OCI-LY1 (cell line): ENCODE data around the gene PRSS53.

Source experiments
- H2AFZ ChIP-seq: fragments of 200-600 bp; sonication (generic), shearing (Covaris generic); 2 replicates; pipeline ENCODE4 v1.6.0; 2014; ENCODE audit warnings: antibody characterized with exemption, mild to moderate bottlenecking, low read length
- H3F3A ChIP-seq: fragments of 200-600 bp; sonication (generic), shearing (Covaris generic); 2 replicates; pipeline ENCODE4 v1.6.0; 2014; ENCODE audit warnings: mild to moderate bottlenecking, antibody characterized with exemption, low read length, moderate library complexity; ENCODE audit not compliant: insufficient read depth
- H3K27ac ChIP-seq: fragments of 200-600 bp; sonication (generic); 2 replicates; pipeline ENCODE4 v1.5.1; 2014; ENCODE audit warnings: low read length, mixed run types, mild to moderate bottlenecking, low read depth; ENCODE audit not compliant: poor library complexity, severe bottlenecking
- H3K27me3 ChIP-seq: fragments of 200-600 bp; sonication (generic); 2 replicates; pipeline ENCODE4 v1.6.0; 2014; ENCODE audit warnings: antibody characterized with exemption, mild to moderate bottlenecking, low read length, moderate library complexity; ENCODE audit not compliant: insufficient read depth
- H3K36me3 ChIP-seq: fragments of 200-600 bp; sonication (generic); 2 replicates; pipeline ENCODE4 v1.6.1; 2014; ENCODE audit warnings: mild to moderate bottlenecking, antibody characterized with exemption, low read length, moderate library complexity, mixed read lengths; ENCODE audit not compliant: insufficient read depth
- H3K4me1 ChIP-seq: fragments of 200-600 bp; sonication (generic); 2 replicates; pipeline ENCODE4 v1.5.1; 2014; ENCODE audit warnings: mild to moderate bottlenecking, low read length, moderate library complexity; ENCODE audit not compliant: insufficient read depth, severe bottlenecking
- H3K4me2 ChIP-seq: fragments of 200-600 bp; sonication (generic), shearing (Covaris generic); 2 replicates; pipeline ENCODE4 v1.6.1; 2014; ENCODE audit warnings: low read length
- H3K4me3 ChIP-seq: fragments of 200-600 bp; sonication (generic); 2 replicates; pipeline ENCODE4 v1.5.1; 2014; ENCODE audit warnings: low read length, low read depth, mild to moderate bottlenecking, mixed read lengths; ENCODE audit not compliant: poor library complexity, severe bottlenecking
- H3K79me2 ChIP-seq: fragments of 200-600 bp; shearing (Covaris generic); 2 replicates; pipeline ENCODE4 v1.6.1; 2016; ENCODE audit warnings: mixed run types, low read length, mixed read lengths; ENCODE audit not compliant: insufficient read depth
- H3K9ac ChIP-seq: fragments of 200-600 bp; sonication (generic), shearing (Covaris generic); 2 replicates; pipeline ENCODE4 v1.6.1; 2014; ENCODE audit warnings: mild to moderate bottlenecking, low read length, mixed read lengths
- H3K9me2 ChIP-seq: fragments of 200-600 bp; sonication (generic), shearing (Covaris generic); 2 replicates; pipeline ENCODE4 v1.6.1; 2014; ENCODE audit warnings: low read depth, mild to moderate bottlenecking, low read length, mixed read lengths
- H3K9me3 ChIP-seq: fragments of 200-600 bp; shearing (Covaris generic); 2 replicates; pipeline ENCODE4 v1.6.1; 2014; ENCODE audit warnings: low read length, mixed read lengths
- H4K20me1 ChIP-seq: fragments of 200-600 bp; sonication (generic), shearing (Covaris generic); 2 replicates; pipeline ENCODE4 v1.6.0; 2016; ENCODE audit warnings: mild to moderate bottlenecking, low read length; ENCODE audit not compliant: insufficient read depth
- CTCF ChIP-seq: fragments of 200-600 bp; sonication (generic), shearing (Covaris generic); IDR thresholded peaks from 2 replicates; pipeline ENCODE4 v1.5.1; 2017; ENCODE audit warnings: mild to moderate bottlenecking, antibody characterized with exemption, low read length, moderate library complexity, mixed read lengths
- EZH2 ChIP-seq: fragments of 200-600 bp; sonication (generic), shearing (Covaris generic); IDR thresholded peaks from 2 replicates; pipeline ENCODE4 v1.8.0; 2017; ENCODE audit warnings: borderline replicate concordance, mixed run types, mild to moderate bottlenecking, antibody characterized with exemption, low read length, moderate library complexity, mixed read lengths

PRSS53 gene

GRCh38 chr16:31052114-31052513 lies 36.6 kb downstream of the PRSS53 start:
- Histone ChIP-seq H3K36me3 (no peaks in the 10 kb centered on the region; the same call in 1 of the 2 replicates), H3K9me3 (no peaks in the 10 kb centered on the region), H3K79me2 (no peaks in the 10 kb centered on the region), H3K9ac (no peak overlapping the region), H3K27ac (no peak overlapping the region), H2AFZ (no peak overlapping the region), H4K20me1 (no peaks in the 10 kb centered on the region), H3K4me3 (no peak overlapping the region), H3K4me2 (no peak overlapping the region), H3K4me1 (no peaks in the 10 kb centered on the region), H3K9me2 (no peaks in the 10 kb centered on the region), H3F3A (no peaks in the 10 kb centered on the region), H3K27me3 (no peaks in the 10 kb centered on the region)
- TF ChIP-seq EZH2, result no peak
- no peak for TF ChIP-seq CTCF

GRCh38 chr16:31050280-31051030 lies 38.3 kb downstream of the PRSS53 start:
- no peak overlapping the region for H2AFZ ChIP-seq
- no peak overlapping the region for H3K9ac ChIP-seq
- H3K36me3 ChIP-seq, result no peaks in the 10 kb centered on the region; the same call in 1 of the 2 replicates
- no peaks in the 10 kb centered on the region for H3K9me2 ChIP-seq
- H3K4me2 ChIP-seq, result no peak overlapping the region
- no peak for TF ChIP-seq CTCF
- TF ChIP-seq EZH2, result no peak
- H3K9me3 ChIP-seq, result no peaks in the 10 kb centered on the region
- H3K27me3 ChIP-seq, result no peaks in the 10 kb centered on the region
- H3K27ac ChIP-seq, result no peak overlapping the region
- H3K4me1 ChIP-seq, result no peaks in the 10 kb centered on the region
- H4K20me1 ChIP-seq, result no peaks in the 10 kb centered on the region
- H3K79me2 ChIP-seq, result no peaks in the 10 kb centered on the region
- H3K4me3 ChIP-seq, result no peak overlapping the region
- no peaks in the 10 kb centered on the region for H3F3A ChIP-seq

- Histone ChIP-seq H3K9ac (no peak overlapping the region), H2AFZ (no peak overlapping the region), H3K4me3 (no peak overlapping the region), H3K27me3 (no peaks in the 10 kb centered on the region), H3K9me2 (no peaks in the 10 kb centered on the region), H3K79me2 (no peaks in the 10 kb centered on the region), H3K4me1 (no peaks in the 10 kb centered on the region), H3K4me2 (no peak overlapping the region), H4K20me1 (no peaks in the 10 kb centered on the region), H3F3A (no peaks in the 10 kb centered on the region), H3K36me3 (peaks cover 11% of the 10 kb centered on the region; the same call in 1 of the 2 replicates), H3K27ac (no peak overlapping the region), H3K9me3 (no peaks in the 10 kb centered on the region)
- TF ChIP-seq EZH2 (no peak), CTCF (no peak)
Observed at GRCh38 chr16:31043898-31044481, 44.8 kb downstream of the PRSS53 start.
